ENCODE data around the gene LBP. TPM values are rescaled to one million over a fixed set of nuclear protein-coding genes. Genes with fewer than 3 reads are reported as not detected.
A peak's percentile ranks its signal among the peaks of the same experiment; 100 is the strongest.

The LBP gene
- total RNA-seq, 1 donor from 2014 or later = not detected

DNA sequence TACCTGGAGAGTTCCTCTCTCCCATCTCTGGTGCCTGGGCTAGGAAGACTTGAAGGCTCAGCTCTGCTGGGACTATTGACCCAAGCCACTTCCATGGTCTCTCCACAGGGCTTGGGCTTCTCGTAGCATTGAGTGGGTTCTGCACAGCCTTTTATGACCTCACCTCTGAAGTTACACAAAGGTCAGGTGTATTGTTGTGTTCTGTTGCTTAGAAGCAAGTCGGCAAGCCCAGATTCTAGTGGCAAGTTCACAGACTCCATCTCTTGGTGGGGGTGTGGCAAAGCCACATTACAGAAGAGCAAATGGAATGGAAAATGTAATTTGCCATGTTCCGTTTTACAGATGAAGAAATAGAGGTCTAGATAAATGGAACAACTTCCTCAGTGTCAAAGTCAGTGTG, 28.9 kb upstream of the LBP start:
- no peak for DNase-seq (ENCODE audit: low read depth)
- TF ChIP-seq, protein P1, sequence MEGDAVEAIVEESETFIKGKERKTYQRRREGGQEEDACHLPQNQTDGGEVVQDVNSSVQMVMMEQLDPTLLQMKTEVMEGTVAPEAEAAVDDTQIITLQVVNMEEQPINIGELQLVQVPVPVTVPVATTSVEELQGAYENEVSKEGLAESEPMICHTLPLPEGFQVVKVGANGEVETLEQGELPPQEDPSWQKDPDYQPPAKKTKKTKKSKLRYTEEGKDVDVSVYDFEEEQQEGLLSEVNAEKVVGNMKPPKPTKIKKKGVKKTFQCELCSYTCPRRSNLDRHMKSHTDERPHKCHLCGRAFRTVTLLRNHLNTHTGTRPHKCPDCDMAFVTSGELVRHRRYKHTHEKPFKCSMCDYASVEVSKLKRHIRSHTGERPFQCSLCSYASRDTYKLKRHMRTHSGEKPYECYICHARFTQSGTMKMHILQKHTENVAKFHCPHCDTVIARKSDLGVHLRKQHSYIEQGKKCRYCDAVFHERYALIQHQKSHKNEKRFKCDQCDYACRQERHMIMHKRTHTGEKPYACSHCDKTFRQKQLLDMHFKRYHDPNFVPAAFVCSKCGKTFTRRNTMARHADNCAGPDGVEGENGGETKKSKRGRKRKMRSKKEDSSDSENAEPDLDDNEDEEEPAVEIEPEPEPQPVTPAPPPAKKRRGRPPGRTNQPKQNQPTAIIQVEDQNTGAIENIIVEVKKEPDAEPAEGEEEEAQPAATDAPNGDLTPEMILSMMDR (conservative IDR thresholded peaks at IDR 0.05; ENCODE audit: low read depth, low read length) = no peak
- H3K4me3 ChIP-seq (ENCODE audit: low read depth, low read length) = no peak overlapping the region

DNA sequence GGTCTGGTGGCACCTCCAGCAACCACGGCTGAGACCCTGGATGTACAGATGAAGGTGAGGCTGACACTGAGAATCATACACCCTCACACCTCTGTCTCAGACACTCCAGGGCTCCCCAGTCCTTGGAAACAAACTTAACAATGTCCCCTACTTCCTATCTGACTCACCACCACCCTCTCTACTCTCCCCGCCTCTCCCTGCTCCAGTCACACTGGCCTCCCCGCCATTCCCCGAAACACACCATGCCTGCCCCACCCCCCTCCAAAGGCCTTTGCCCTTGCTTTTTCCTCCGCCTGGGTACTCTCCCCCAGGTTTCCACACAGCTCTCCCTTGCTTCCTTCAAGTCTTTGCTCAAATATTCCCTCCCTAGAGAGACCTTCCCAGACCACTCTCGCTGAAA, 26.1 kb upstream of the LBP start:
- TF ChIP-seq, protein P1 (conservative IDR thresholded peaks at IDR 0.05; ENCODE audit: low read depth, low read length) = no peak
- no peak for DNase-seq (ENCODE audit: low read depth)
- H3K4me3 ChIP-seq (ENCODE audit: low read depth, low read length) = no peak overlapping the region

DNA sequence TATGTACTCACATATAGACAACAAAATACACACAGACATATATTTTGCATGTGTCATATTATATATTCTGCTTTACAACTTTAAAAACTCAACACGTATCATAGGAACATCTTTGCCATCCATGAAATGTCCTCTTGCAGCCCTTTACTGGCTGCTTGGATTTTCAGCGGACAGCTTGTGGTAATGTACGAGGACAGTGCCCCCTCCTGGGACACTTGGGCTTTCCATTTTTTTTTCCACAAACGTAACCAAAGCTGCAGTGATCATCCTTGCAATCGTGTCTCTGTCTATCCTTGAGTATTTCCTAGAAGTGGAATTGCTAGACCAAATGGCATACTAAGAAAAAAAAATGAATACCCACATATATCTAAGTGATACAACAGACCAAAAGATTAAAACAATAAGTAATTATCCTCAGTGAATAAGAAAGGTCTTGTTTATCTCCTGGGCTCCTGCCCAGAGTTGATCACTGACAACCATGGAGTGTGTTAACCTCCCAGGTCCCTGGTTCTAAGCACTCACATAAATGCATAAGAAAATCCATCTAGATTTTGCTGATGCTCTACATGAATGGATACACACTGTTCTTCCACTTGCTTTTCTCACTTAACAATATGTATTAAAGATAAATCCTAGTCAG, 24.2 kb upstream of the LBP start:
- DNase-seq (ENCODE audit: low read depth) = no peak
- no peak overlapping the region for H3K4me3 ChIP-seq (ENCODE audit: low read depth, low read length)
- TF ChIP-seq, protein P1 (conservative IDR thresholded peaks at IDR 0.05; ENCODE audit: low read depth, low read length) = peak; percentile 79

DNA sequence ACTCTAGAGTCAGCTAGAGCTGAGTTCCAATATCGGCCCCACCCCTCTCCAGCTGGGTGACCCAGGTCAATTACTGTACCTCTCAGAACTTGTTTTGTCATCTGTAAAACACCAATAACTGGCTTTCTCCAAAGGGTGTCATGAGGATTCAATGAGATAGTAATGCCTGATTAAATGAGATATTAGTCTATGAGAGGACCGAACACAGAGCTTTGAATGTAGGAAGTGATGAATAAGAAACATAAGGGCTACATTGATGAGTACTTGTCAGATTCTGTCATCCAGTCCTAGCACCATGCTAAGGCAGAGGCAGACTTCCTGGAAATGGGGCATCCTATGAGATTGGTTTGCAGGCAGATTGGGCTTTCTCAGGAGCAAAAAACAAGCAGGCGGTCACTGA, 22.1 kb upstream of the LBP start:
- no peak for DNase-seq (ENCODE audit: low read depth)
- H3K4me3 ChIP-seq (ENCODE audit: low read depth, low read length) = no peak overlapping the region
- TF ChIP-seq, protein P1 (conservative IDR thresholded peaks at IDR 0.05; ENCODE audit: low read depth, low read length) = no peak

DNA sequence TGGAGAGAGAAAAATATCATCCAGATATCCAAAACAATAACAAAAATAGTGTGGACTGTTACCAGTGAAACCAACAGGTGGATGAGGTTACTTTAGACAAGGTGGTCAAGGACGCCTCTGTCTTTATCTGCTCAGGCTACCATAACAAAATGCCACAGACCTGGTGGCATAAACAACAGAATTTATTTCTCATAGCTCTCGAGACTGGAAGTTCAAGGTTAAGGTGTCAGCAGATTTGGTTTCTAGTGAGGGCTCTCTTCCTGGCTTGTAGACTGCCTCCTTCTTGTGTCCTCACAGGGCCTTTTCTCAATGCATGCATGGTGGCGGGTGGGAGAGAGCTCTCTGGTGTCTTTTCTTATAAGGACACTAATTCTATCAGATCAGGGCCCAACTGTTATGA, 21.1 kb upstream of the LBP start:
- TF ChIP-seq, protein P1 (conservative IDR thresholded peaks at IDR 0.05; ENCODE audit: low read depth, low read length) = no peak
- H3K4me3 ChIP-seq (ENCODE audit: low read depth, low read length) = no peak overlapping the region
- DNase-seq (ENCODE audit: low read depth) = no peak

DNA sequence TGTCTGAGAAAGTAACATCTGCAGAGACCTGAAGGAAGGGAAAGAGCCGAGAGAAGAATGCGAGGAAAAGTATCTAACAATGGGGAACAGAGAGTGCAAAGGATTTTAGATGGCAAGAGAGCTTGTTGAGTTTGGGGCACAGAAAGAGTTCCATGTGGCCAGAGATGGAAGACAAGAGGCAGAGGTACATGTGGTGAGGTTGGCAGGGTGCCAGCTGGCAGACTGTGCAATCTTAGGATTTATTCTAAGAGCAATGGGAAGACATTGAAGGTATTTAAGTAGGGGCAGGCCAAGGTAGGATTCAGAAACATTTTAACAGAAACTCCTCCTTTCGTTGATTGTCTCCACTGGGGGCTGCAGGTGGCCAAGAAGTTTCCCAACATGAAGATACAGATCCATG, 20.4 kb upstream of the LBP start:
- TF ChIP-seq, protein P1 (conservative IDR thresholded peaks at IDR 0.05; ENCODE audit: low read depth, low read length) = no peak
- H3K4me3 ChIP-seq (ENCODE audit: low read depth, low read length) = no peak overlapping the region
- no peak for DNase-seq (ENCODE audit: low read depth)

DNA sequence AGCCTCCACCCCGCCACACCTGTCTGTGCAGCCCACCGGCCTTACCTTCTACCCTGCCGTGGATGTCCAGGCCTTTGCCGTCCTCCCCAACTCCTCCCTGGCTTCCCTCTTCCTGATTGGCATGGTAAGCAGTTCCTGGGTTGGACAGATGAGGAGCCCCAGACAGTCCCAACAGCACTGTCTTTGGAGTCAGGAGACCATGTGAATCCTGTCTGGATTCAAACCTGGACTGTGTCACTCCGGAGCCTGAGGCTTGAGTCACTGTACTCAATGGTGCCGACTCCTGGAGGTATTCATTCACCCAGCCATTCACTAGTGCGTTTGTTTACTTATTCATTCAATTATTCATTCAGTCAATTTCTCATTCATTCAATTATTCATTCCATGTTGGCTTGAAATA, 20.0 kb upstream of the LBP start:
- no peak overlapping the region for H3K4me3 ChIP-seq (ENCODE audit: low read depth, low read length)
- TF ChIP-seq, protein P1 (conservative IDR thresholded peaks at IDR 0.05; ENCODE audit: low read depth, low read length) = no peak
- no peak for DNase-seq (ENCODE audit: low read depth)

Data from epithelial cell of proximal tubule (primary cell).